Kidney epithelial cell (primary cell): ENCODE measurements around the gene ECT2L. TPM values are rescaled to one million over a fixed set of nuclear protein-coding genes. Genes with fewer than 3 reads are reported as not detected.

ENCODE experiments used
- DNase-seq: peaks from one replicate; pipeline ENCODE4 v3.0.0-alpha.2; 2010; ENCODE audit warnings: low read depth
- H3K27me3 ChIP-seq: 2 replicates; pipeline ENCODE4 v1.6.0; 2011; ENCODE audit warnings: low read length; ENCODE audit not compliant: control insufficient read depth, insufficient read depth
- H3K36me3 ChIP-seq: 2 replicates; pipeline ENCODE4 v1.5.1; 2011; ENCODE audit warnings: low read length; ENCODE audit not compliant: control insufficient read depth, insufficient read depth
- H3K4me3 ChIP-seq: 2 replicates; pipeline ENCODE4 v1.5.1; 2011; ENCODE audit warnings: low read depth, mild to moderate bottlenecking, control low read depth, low read length
- CTCF ChIP-seq: IDR thresholded peaks from 2 replicates; pipeline ENCODE4 v1.5.1; 2011; ENCODE audit warnings: mild to moderate bottlenecking, moderate library complexity, low read length, control low read depth, inconsistent platforms; ENCODE audit not compliant: insufficient read depth, poor library complexity, severe bottlenecking
- total RNA-seq: library from RNA; depleted of rRNA; stranded (reverse); fragments of >200 nt; gene quantifications from 2 replicates; pipeline ENCODE4 v1.2.3, GENCODE V29; 2015

The ECT2L gene
- total RNA-seq, 1 donor from 2014 or later = not detected

- DNase-seq = no peak
- no peak overlapping the region for H3K4me3 ChIP-seq
- TF ChIP-seq CTCF = no peak
- H3K36me3 ChIP-seq = peaks cover 4% of the 10 kb centered on the region
- no peaks in the 10 kb centered on the region for H3K27me3 ChIP-seq
Observed at GRCh38 chr6:138909975-138910374, 114.1 kb downstream of the ECT2L start.

GRCh38 chr6:138912308-138912707 lies 116.4 kb downstream of the ECT2L start:
- DNase-seq = no peak
- Histone ChIP-seq H3K36me3 (peaks cover 3% of the 10 kb centered on the region), H3K4me3 (no peak overlapping the region), H3K27me3 (no peaks in the 10 kb centered on the region)
- no peak for TF ChIP-seq CTCF

GRCh38 chr6:138914701-138915100 lies 118.8 kb downstream of the ECT2L start:
- no peak for DNase-seq
- Histone ChIP-seq H3K36me3 (peaks cover 3% of the 10 kb centered on the region), H3K4me3 (no peak overlapping the region), H3K27me3 (no peaks in the 10 kb centered on the region)
- no peak for TF ChIP-seq CTCF

GRCh38 chr6:138920906-138921305 lies 125.0 kb downstream of the ECT2L start:
- no peak for TF ChIP-seq CTCF
- Histone ChIP-seq H3K36me3 (no peaks in the 10 kb centered on the region), H3K4me3 (no peak overlapping the region), H3K27me3 (no peaks in the 10 kb centered on the region)
- DNase-seq = no peak

GRCh38 chr6:138923561-138923960 lies 127.7 kb downstream of the ECT2L start:
- no peak for TF ChIP-seq CTCF
- Histone ChIP-seq H3K27me3 (no peaks in the 10 kb centered on the region), H3K4me3 (no peak overlapping the region), H3K36me3 (no peaks in the 10 kb centered on the region)
- no peak for DNase-seq

GRCh38 chr6:138925806-138926205 lies 129.9 kb downstream of the ECT2L start:
- DNase-seq = no peak
- TF ChIP-seq CTCF = no peak
- H3K4me3 ChIP-seq = no peak overlapping the region
- H3K27me3 ChIP-seq = no peaks in the 10 kb centered on the region
- H3K36me3 ChIP-seq = no peaks in the 10 kb centered on the region
